OCI-LY3 (cell line): ENCODE data around the gene TEAD1.

Experiments
- H2AFZ ChIP-seq: fragments of 200-600, 300-600 bp; shearing (Covaris generic); 2 replicates; pipeline ENCODE4 v1.6.0; 2014; ENCODE audit warnings: antibody characterized with exemption, low read depth, low read length
- H3K27ac ChIP-seq: fragments of 200-600, 300-600 bp; sonication (generic); 2 replicates; pipeline ENCODE4 v1.5.1; 2014; ENCODE audit warnings: mild to moderate bottlenecking, low read length, moderate library complexity, mixed read lengths
- H3K27me3 ChIP-seq: fragments of 200-600, 300-600 bp; sonication (generic); 2 replicates; pipeline ENCODE4 v1.6.1; 2014; ENCODE audit warnings: low read depth, low read length, mixed read lengths
- H3K36me3 ChIP-seq: fragments of 200-600, 300-600 bp; sonication (generic); replicated peaks from 2 replicates; pipeline ENCODE3; 2014; ENCODE audit warnings: low read depth, low read length, mixed read lengths
- H3K4me1 ChIP-seq: fragments of 300-600, 200-600 bp; sonication (generic); 2 replicates; pipeline ENCODE4 v1.6.1; 2014; ENCODE audit warnings: low read length, mixed read lengths
- H3K4me2 ChIP-seq: fragments of 200-600, 300-600 bp; sonication (generic); 2 replicates; pipeline ENCODE4 v1.6.1; 2014; ENCODE audit warnings: low read length, mixed read lengths
- H3K4me3 ChIP-seq: fragments of 300-600, 200-600 bp; sonication (generic); 2 replicates; pipeline ENCODE4 v1.5.1; 2014; ENCODE audit warnings: antibody characterized with exemption, mild to moderate bottlenecking, low read length, moderate library complexity
- H3K79me2 ChIP-seq: fragments of 300-600, 200-600 bp; shearing (Covaris generic); 2 replicates; pipeline ENCODE4 v1.6.1; 2014; ENCODE audit warnings: mild to moderate bottlenecking, low read length, mixed read lengths
- H3K9ac ChIP-seq: fragments of 300-600, 200-600 bp; shearing (Covaris generic); 2 replicates; pipeline ENCODE4 v1.6.0; 2014; ENCODE audit warnings: mild to moderate bottlenecking, low read length, moderate library complexity
- H3K9me3 ChIP-seq: fragments of 200-600, 300-600 bp; shearing (Covaris generic); 2 replicates; pipeline ENCODE4 v1.6.1; 2014; ENCODE audit warnings: low read length, mixed read lengths; ENCODE audit not compliant: insufficient read depth
- H4K20me1 ChIP-seq: fragments of 200-600, 300-600 bp; sonication (generic); 2 replicates; pipeline ENCODE4 v1.6.1; 2016; ENCODE audit warnings: low read length, mixed read lengths; ENCODE audit not compliant: insufficient read depth
- CTCF ChIP-seq: fragments of 200-600, 300-600 bp; sonication (generic); IDR thresholded peaks from 2 replicates; pipeline ENCODE4 v1.5.1; 2014; ENCODE audit warnings: antibody characterized with exemption, low read length, low read depth
- EZH2phosphoT487 ChIP-seq: fragments of 200-600 bp; shearing (Covaris generic); IDR thresholded peaks from 2 replicates; pipeline ENCODE4 v1.6.1; 2018; ENCODE audit warnings: antibody characterized with exemption, mixed run types, low read depth

The TEAD1 gene

DNA sequence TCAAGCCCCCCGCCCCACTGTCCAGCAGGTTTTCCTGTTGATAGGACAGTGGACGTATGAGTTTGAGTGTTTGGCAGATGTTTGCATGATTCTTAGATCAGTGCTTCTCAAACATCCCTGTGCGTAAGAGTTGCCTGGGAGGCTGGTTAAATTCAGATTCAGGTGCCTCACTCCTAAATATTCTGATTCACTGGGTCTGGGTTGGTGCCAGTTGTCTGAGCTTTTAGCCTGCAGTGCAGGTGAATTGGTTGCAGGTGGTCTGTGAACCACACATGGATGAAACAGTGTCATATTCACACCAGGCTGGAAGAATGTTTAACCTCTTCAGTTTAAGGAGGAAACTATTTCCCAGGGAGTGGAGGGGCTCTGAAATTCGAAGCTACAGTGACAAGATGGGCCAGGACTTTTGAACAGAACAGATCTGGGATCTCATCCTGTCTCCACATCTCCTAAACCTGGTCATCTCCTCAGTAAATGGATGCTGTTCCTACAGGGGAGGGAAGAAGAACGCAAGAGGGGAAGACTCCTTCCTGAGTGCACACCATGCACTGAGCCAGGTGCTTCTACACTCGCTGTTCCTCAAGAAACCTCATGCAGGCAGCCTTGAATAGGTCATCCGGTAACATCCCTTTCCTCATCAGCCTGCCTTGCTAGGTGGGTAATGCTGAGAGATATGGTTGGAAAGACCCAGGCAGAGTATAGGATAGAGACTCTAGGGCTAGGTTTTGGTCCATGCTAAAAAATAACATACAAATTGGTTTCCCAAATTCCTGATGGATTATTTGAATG is 47.8 kb downstream of the TEAD1 start:
- H3K79me2 ChIP-seq = no peaks in the 10 kb centered on the region
- H3K4me2 ChIP-seq = no peak overlapping the region
- H3K9me3 ChIP-seq = no peaks in the 10 kb centered on the region
- no peak overlapping the region for H2AFZ ChIP-seq
- H4K20me1 ChIP-seq = no peaks in the 10 kb centered on the region
- no peak overlapping the region for H3K27ac ChIP-seq
- H3K4me3 ChIP-seq = no peak overlapping the region
- peaks cover 21% of the 10 kb centered on the region for H3K27me3 ChIP-seq
- no peak for TF ChIP-seq EZH2phosphoT487
- TF ChIP-seq CTCF = no peak
- H3K36me3 ChIP-seq = no peaks in the 10 kb centered on the region
- H3K4me1 ChIP-seq = peaks cover 11% of the 10 kb centered on the region
- H3K9ac ChIP-seq = no peak overlapping the region

- H3K36me3 ChIP-seq = no peaks in the 10 kb centered on the region
- H3K4me2 ChIP-seq = no peak overlapping the region
- TF ChIP-seq EZH2phosphoT487 = no peak
- TF ChIP-seq CTCF = no peak
- peaks cover 7% of the 10 kb centered on the region for H3K4me1 ChIP-seq
- no peak overlapping the region for H3K9ac ChIP-seq
- peaks cover 25% of the 10 kb centered on the region for H3K27me3 ChIP-seq
- no peak overlapping the region for H3K4me3 ChIP-seq
- H3K9me3 ChIP-seq = no peaks in the 10 kb centered on the region
- no peak overlapping the region for H3K27ac ChIP-seq
- no peaks in the 10 kb centered on the region for H3K79me2 ChIP-seq
- no peak overlapping the region for H2AFZ ChIP-seq
- H4K20me1 ChIP-seq = no peaks in the 10 kb centered on the region
These were observed 49.4 kb downstream of the TEAD1 start for GRCh38 chr11:12723421-12724300.

DNA sequence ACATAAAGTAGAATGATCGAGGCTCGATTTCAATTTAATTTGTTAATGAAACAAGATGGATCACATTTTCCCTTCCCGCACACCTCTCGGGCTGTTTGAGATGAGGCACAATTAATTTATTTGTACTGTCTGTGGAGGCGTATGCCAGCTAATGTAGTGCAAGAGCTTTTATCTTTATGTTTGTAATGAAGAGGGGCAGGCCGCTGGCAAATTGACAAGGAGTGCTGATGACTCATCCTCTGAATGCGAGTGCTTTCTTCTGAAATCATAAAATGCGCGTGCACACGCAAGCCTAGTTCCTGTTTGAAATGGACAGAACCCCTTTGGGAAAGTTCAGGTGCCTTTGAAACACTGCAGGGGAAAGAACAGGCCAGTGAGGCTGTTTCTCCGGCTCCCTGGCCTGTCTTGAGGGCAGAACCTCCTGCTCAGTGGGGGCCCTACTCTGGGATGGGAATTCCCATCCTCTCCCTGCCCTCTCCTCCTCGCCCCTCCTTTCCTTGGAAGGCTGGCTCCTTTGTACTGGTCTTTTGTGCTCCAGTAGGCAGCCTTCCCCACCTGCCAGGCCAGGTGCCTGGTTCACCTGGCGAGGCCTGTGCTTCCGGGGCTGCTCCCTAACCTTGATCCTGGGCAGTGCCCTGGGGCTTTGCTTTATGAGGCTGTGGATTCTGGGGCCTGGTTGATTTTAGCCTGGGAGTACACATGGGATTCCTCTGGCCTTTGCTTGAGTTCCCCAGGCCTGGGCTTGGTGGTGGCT is 50.3 kb downstream of the TEAD1 start:
- no peak overlapping the region for H3K9ac ChIP-seq
- peaks cover 7% of the 10 kb centered on the region for H3K4me1 ChIP-seq
- peak overlapping the region; percentile 24; the same call in 1 of the 2 replicates for H3K4me2 ChIP-seq
- TF ChIP-seq EZH2phosphoT487 (no peak), CTCF (no peak)
- H3K27me3 ChIP-seq = peaks cover 25% of the 10 kb centered on the region
- no peak overlapping the region for H3K4me3 ChIP-seq
- H3K27ac ChIP-seq = no peak overlapping the region
- no peak overlapping the region for H2AFZ ChIP-seq
- H3K36me3 ChIP-seq = no peaks in the 10 kb centered on the region
- H3K79me2 ChIP-seq = no peaks in the 10 kb centered on the region
- H4K20me1 ChIP-seq = no peaks in the 10 kb centered on the region
- no peaks in the 10 kb centered on the region for H3K9me3 ChIP-seq
